Spleen (tissue), 11 donors: Measurements from ENCODE around the gene ACSS1. TPM values are rescaled to one million over a fixed set of nuclear protein-coding genes. Genes with fewer than 3 reads are reported as not detected.

ENCODE experiments used
- DNase-seq: peaks from one replicate; pipeline ENCODE4 v3.0.0-alpha.2; 2020
- H3K27ac ChIP-seq, 8 donors: fragments of 200-600 bp; sonication (generic) in 7 of 8; 1 replicate in 4 of 8; 2 replicates in 4 of 8; pipeline versions ENCODE4 v1.5.0 to v1.8.0; 2016 to 2021; ENCODE audit warnings: inconsistent platforms in 4 of 8, mild to moderate bottlenecking in 4 of 8, moderate library complexity in 1 of 8
- H3K27me3 ChIP-seq, 7 donors: fragments of 200-600 bp; sonication (generic) in 6 of 7; replicated peaks in 1 of 7; 1 replicate in 4 of 7; 2 replicates in 3 of 7; pipeline versions ENCODE4 v1.5.0 to v1.8.0; 2016 to 2021; ENCODE audit warnings: inconsistent platforms in 3 of 7, mild to moderate bottlenecking in 1 of 7
- H3K36me3 ChIP-seq, 6 donors: fragments of 200-600 bp; sonication (generic) in 5 of 6; 1 replicate in 4 of 6; 2 replicates in 2 of 6; pipeline versions ENCODE4 v1.5.0 to v1.8.0; 2016 to 2021; ENCODE audit warnings: inconsistent platforms in 2 of 6
- H3K4me1 ChIP-seq, 6 donors: fragments of 200-600 bp; sonication (generic) in 5 of 6; 1 replicate in 3 of 6; 2 replicates in 3 of 6; pipeline versions ENCODE4 v1.5.0 to v1.8.0; 2016 to 2021; ENCODE audit warnings: inconsistent platforms in 3 of 6
- H3K4me3 ChIP-seq, 8 donors: fragments of 200-600 bp; sonication (generic) in 7 of 8; 1 replicate in 4 of 8; 2 replicates in 4 of 8; pipeline versions ENCODE4 v1.5.0 to v1.8.0; 2016 to 2021; ENCODE audit warnings: inconsistent platforms in 4 of 8, mild to moderate bottlenecking in 4 of 8, moderate library complexity in 2 of 8
- H3K9me3 ChIP-seq, 8 donors: fragments of 200-600 bp; sonication (generic) in 7 of 8; 1 replicate in 4 of 8; 2 replicates in 4 of 8; pipeline versions ENCODE4 v1.5.0 to v1.8.0; 2016 to 2021; ENCODE audit warnings: inconsistent platforms in 4 of 8
- POLR2A ChIP-seq, 3 donors: fragments of 450-650 bp; IDR thresholded peaks; one replicate each; pipeline ENCODE4 v1.5.1; 2017; ENCODE audit warnings: antibody characterized with exemption in 3 of 3, mild to moderate bottlenecking in 1 of 3
- POLR2AphosphoS5 ChIP-seq, 3 donors: sonication (generic); formaldehyde crosslinking; IDR thresholded peaks; one replicate each; pipeline ENCODE4 v1.5.1; 2017; ENCODE audit warnings: antibody characterized with exemption in 3 of 3
- WGBS, 5 donors: extraction: QIAGEN DNeasy Blood & Tissue Kit in 3 of 5; methylation state at CpG; one replicate each; pipeline versions ENCODE4 v1.1.5 to v1.1.7; 2013 to 2018; 5-methylcytosine and 5-hydroxymethylcytosine counted together
- intact Hi-C: fragments of 100-400 bp; cut with DNase I; formaldehyde crosslinking; loops from one replicate; pipeline ENCODE4 v1.15.0; 2023; ENCODE audit warnings: low total_unique reads
- polyA plus RNA-seq, 3 donors: library from polyadenylated mRNA; stranded (reverse); fragments of 200-250 nt; gene quantifications; one replicate each; pipeline ENCODE4 v1.2.1, GENCODE V29; 2013
- total RNA-seq, 7 donors: library from RNA; depleted of rRNA in 3 of 7; stranded (reverse); fragments of >200 nt in 3 of 7; fragmentation: NEBNext Ultra II Directional in 4 of 7; extraction: Animal tissue kit (Norgen Biotek cat#: 25700) in 4 of 7; gene quantifications; one replicate each; pipeline versions ENCODE4 v1.1.0 to v1.2.1, GENCODE V29; 2016 to 2021
- TF ChIP-seq, protein P1 (sequence below), 11 experiments: fragments of 200-600 bp in 7 of 11; fragments of 450-650 bp in 4 of 11; sonication (generic) in 4 of 11; IDR thresholded peaks in 8 of 11; conservative IDR thresholded peaks in 3 of 11; 1 replicate in 7 of 11; 2 replicates in 4 of 11; pipeline versions ENCODE4 v1.4.0 to v1.8.0; 2016 to 2021; ENCODE audit warnings: antibody characterized with exemption in 11 of 11, inconsistent platforms in 4 of 11, mild to moderate bottlenecking in 1 of 11
- donor health status: healthy with polysubstance abuse.
- donor health status: DM: no; HTN: no; CAD: no; lungs with moderate emphysema.
- donor health status: DM: no; HTN: no; CAD: no.
- donor health status: Bipolar disorder and iron deficiency.
- donor health status: healthy.
- donor health status: DM: no; HTN: no; CAD: no.
- donor health status: DM: yes; HTN: yes; CAD: no.

Gene ACSS1
- total and polyA plus RNA-seq, 10 donors: 20.3 to 50.8 (median 36.4) TPM

DNA sequence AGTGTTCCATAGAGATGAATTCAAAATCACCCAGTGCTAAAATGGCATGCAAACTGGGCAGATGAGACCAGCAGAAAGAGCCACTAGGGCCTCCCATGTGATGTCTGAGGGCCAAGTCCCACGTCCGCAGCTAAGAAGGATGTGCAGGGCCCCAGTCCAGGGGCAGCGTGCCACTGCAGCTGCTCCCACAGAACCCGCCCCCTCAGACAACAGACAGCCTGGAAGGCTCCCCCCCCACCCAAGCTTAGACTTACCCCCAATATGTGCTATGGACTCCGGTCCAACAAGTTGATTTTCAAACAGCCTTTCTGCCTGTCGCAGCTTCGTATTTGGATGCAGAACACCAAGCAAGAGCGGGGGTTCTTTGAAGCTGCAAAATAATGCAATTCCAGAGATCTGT is 79.4 kb downstream of the ACSS1 start:
- TF ChIP-seq, protein P1, sequence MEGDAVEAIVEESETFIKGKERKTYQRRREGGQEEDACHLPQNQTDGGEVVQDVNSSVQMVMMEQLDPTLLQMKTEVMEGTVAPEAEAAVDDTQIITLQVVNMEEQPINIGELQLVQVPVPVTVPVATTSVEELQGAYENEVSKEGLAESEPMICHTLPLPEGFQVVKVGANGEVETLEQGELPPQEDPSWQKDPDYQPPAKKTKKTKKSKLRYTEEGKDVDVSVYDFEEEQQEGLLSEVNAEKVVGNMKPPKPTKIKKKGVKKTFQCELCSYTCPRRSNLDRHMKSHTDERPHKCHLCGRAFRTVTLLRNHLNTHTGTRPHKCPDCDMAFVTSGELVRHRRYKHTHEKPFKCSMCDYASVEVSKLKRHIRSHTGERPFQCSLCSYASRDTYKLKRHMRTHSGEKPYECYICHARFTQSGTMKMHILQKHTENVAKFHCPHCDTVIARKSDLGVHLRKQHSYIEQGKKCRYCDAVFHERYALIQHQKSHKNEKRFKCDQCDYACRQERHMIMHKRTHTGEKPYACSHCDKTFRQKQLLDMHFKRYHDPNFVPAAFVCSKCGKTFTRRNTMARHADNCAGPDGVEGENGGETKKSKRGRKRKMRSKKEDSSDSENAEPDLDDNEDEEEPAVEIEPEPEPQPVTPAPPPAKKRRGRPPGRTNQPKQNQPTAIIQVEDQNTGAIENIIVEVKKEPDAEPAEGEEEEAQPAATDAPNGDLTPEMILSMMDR (IDR thresholded peaks at IDR 0.05 in 8 of 11, conservative IDR thresholded peaks at IDR 0.05 in 3 of 11): no peak
- no peak for TF ChIP-seq POLR2A (IDR thresholded peaks at IDR 0.05)
- no peak for TF ChIP-seq POLR2AphosphoS5 (IDR thresholded peaks at IDR 0.05)
- 86 to 96% (median 88%) methylated on average over 8 of the region's 8 CpGs for WGBS, 5 donors
- intact Hi-C loops: no loop called here
- peak; percentile 36 for DNase-seq
- peaks cover 0 to 22% (median 12%) of the 10 kb centered on the region in 8 donors for H3K9me3 ChIP-seq
- peaks cover 0 to 97% (median 48%) of the 10 kb centered on the region in 6 donors for H3K36me3 ChIP-seq
- no peak overlapping the region for H3K4me3 ChIP-seq
- H3K27ac ChIP-seq: no peak overlapping the region
- no peaks in the 10 kb centered on the region for H3K27me3 ChIP-seq
- peaks cover 0 to 47% (median 18%) of the 10 kb centered on the region in 6 donors for H3K4me1 ChIP-seq

DNA sequence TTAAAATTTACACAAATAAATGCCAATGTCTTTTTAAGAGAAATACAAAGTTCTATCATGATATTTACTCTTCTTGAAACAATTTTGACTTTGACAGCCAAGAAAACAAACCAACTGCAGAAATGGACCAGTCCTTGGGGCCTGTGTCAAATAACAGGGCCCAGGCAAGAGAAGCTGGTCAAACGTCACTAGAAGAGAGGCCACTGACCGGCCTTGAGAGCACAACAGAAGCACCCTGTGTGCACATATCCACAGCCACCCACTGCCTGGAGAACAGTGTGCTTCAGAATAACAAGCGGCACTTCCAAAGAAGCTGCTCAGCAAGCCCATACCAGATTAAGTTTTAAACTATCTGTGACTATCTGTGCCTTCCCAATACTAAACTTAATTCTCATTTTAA is 80.1 kb downstream of the ACSS1 start:
- H3K27me3 ChIP-seq: no peaks in the 10 kb centered on the region
- peaks cover 0 to 22% (median 12%) of the 10 kb centered on the region in 8 donors for H3K9me3 ChIP-seq
- intact Hi-C loops: no loop called here
- peak; percentile 34 for DNase-seq
- TF ChIP-seq POLR2AphosphoS5 (IDR thresholded peaks at IDR 0.05) (no peak), POLR2A (IDR thresholded peaks at IDR 0.05) (no peak)
- TF ChIP-seq, protein P1 (IDR thresholded peaks at IDR 0.05 in 8 of 11, conservative IDR thresholded peaks at IDR 0.05 in 3 of 11): no peak
- peaks cover 0 to 40% (median 18%) of the 10 kb centered on the region in 6 donors for H3K4me1 ChIP-seq
- peaks cover 0 to 97% (median 53%) of the 10 kb centered on the region in 6 donors for H3K36me3 ChIP-seq
- 91 to 93% (median 93%) methylated on average over 3 of the region's 3 CpGs for WGBS, 5 donors
- H3K27ac ChIP-seq: no peak overlapping the region
- no peak overlapping the region for H3K4me3 ChIP-seq

DNA sequence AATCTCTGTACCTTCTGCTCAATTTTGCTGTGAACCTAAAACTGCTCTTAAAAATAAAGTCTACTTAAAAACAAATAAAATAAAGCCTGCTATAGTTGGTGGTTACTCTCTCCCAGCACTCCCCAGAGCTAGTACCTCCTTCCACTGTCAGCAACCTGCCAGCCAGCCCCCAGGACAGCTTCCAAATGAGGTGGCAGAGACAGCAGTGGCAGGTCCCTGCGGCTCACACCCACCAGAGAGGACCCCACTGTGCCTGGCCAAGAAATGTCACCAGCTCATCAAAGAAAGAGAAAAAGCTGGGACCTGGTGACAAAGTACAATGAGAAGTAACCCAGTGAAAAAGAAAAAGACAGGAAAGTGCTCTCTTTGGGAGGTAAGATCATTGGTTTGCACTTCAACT is 80.6 kb downstream of the ACSS1 start:
- TF ChIP-seq POLR2A (IDR thresholded peaks at IDR 0.05) (no peak), POLR2AphosphoS5 (IDR thresholded peaks at IDR 0.05) (no peak)
- TF ChIP-seq, protein P1 (IDR thresholded peaks at IDR 0.05 in 8 of 11, conservative IDR thresholded peaks at IDR 0.05 in 3 of 11): no peak
- peaks cover 0 to 97% (median 56%) of the 10 kb centered on the region in 6 donors for H3K36me3 ChIP-seq

DNA sequence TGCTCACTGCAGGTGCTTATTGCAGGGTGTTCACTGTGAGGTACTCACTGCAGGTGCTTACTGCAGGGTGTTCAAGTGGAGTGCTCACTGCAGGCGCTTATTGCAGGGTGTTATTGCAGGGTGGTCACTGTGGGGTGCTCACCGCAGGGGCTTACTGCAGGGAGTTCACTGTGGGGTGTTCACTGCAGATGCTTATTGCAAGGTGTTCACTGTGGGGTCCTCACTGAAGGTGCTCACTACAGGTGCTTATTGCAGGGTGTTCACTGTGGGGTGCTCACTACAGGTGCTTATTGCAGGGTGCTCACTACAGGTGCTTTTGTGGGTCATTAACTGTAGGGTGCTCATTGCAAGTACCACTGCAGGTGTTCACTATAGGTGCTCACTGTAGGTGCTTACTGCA is 85.6 kb downstream of the ACSS1 start:
- intact Hi-C loops: no loop called here
- H3K27me3 ChIP-seq: no peaks in the 10 kb centered on the region
- 92 to 100% (median 96%) methylated on average over 2 of the region's 2 CpGs for WGBS, 5 donors
- H3K9me3 ChIP-seq: peaks cover 0 to 22% (median 12%) of the 10 kb centered on the region in 8 donors
- no peak for TF ChIP-seq POLR2A (IDR thresholded peaks at IDR 0.05)
- TF ChIP-seq POLR2AphosphoS5 (IDR thresholded peaks at IDR 0.05): no peak
- TF ChIP-seq, protein P1 (IDR thresholded peaks at IDR 0.05 in 8 of 11, conservative IDR thresholded peaks at IDR 0.05 in 3 of 11): no peak
- no peak overlapping the region for H3K27ac ChIP-seq
- no peak for DNase-seq
- peaks cover 0 to 23% (median 0%) of the 10 kb centered on the region in 6 donors for H3K4me1 ChIP-seq
- H3K36me3 ChIP-seq: peaks cover 0 to 97% (median 81%) of the 10 kb centered on the region in 6 donors
- H3K4me3 ChIP-seq: no peak overlapping the region

More for the DNA sequence above, 80.6 kb downstream of the ACSS1 start:
- intact Hi-C loops: no loop called here
- peak; percentile 43 for DNase-seq
- 96 to 100% (median 100%) methylated on average over 1 of the region's 1 CpG for WGBS, 5 donors
- peaks cover 0 to 36% (median 18%) of the 10 kb centered on the region in 6 donors for H3K4me1 ChIP-seq
- H3K4me3 ChIP-seq: no peak overlapping the region
- H3K27me3 ChIP-seq: no peaks in the 10 kb centered on the region
- no peak overlapping the region for H3K27ac ChIP-seq
- H3K9me3 ChIP-seq: peaks cover 0 to 22% (median 12%) of the 10 kb centered on the region in 8 donors
